Transverse colon (tissue), 4 donors: ENCODE data around the gene PGPEP1. TPM values are rescaled to one million over a fixed set of nuclear protein-coding genes. Genes with fewer than 3 reads are reported as not detected.

Experiments used
- small RNA-seq, 4 donors: library from RNA; depleted of rRNA; stranded (forward); fragments of <200 nt; gene quantifications; one replicate each; pipeline ENCODE3, GENCODE V24; 2016
- total RNA-seq, 4 donors: library from RNA; depleted of rRNA; stranded (reverse); fragments of >200 nt; gene quantifications; one replicate each; pipeline ENCODE4 v1.1.0, GENCODE V29; 2016

The PGPEP1 gene
- total RNA-seq, 4 donors from 2014 or later, result 59.7 to 110 (median 73.0) TPM

Small RNA genes within 50 kb of the gene (small RNA-seq; reads per million reads assigned to genes)
- 0 reads per million in 4 donors for gene MIR3189
- 0 reads per million in 4 donors for gene RN7SL513P

Other genes with a start within 250 kb of the PGPEP1 start
- gene MAST3, start 242.8 kb upstream of the PGPEP1 start, total RNA-seq, result 10 to 100 TPM; 27.2 to 53.5 (median 32.7) TPM
- gene PIK3R2, start 187.4 kb upstream of the PGPEP1 start, total RNA-seq, result 100 to 1,000 TPM in 1 of 4 donors, 10 to 100 TPM in 3; 30.5 to 135 (median 31.2) TPM
- 10 to 100 TPM in 3 of 4 donors, 1 to 10 TPM in 1; 10.0 to 50.8 (median 32.8) TPM for gene IFI30, start 166.8 kb upstream of the PGPEP1 start, total RNA-seq
- gene MPV17L2, start 147.4 kb upstream of the PGPEP1 start, total RNA-seq, result 10 to 100 TPM in 3 of 4 donors, 1 to 10 TPM in 1; 1.6 to 22.3 (median 12.6) TPM
- 1 to 10 TPM in 3 of 4 donors, not detected in 1; 2.2 to 8.6 (median 3.8) TPM for gene RAB3A, start 136.6 kb upstream of the PGPEP1 start, total RNA-seq
- 10 to 100 TPM in 2 of 4 donors, 1 to 10 TPM in 2; 3.0 to 18.3 (median 7.7) TPM for gene PDE4C, start 114.2 kb upstream of the PGPEP1 start, total RNA-seq
- 10 to 100 TPM in 3 of 4 donors, 1 to 10 TPM in 1; 4.8 to 49.7 (median 17.5) TPM for gene IQCN, start 66.1 kb upstream of the PGPEP1 start, total RNA-seq
- gene JUND, start 59.0 kb upstream of the PGPEP1 start, total RNA-seq, result 1,000 to 10,000 TPM in 3 of 4 donors, 100 to 1,000 TPM in 1; 714 to 2,423 (median 1,288) TPM
- gene LSM4, start 17.5 kb upstream of the PGPEP1 start, total RNA-seq, result 100 to 1,000 TPM in 3 of 4 donors, 10 to 100 TPM in 1; 94.3 to 218 (median 175) TPM
- 10 to 100 TPM; 36.3 to 77.0 (median 58.9) TPM for gene GDF15, start 45.6 kb downstream of the PGPEP1 start, total RNA-seq
- gene LRRC25, start 57.0 kb downstream of the PGPEP1 start, total RNA-seq, result 1 to 10 TPM in 3 of 4 donors, not detected in 1; 3.3 to 4.9 (median 4.1) TPM
- gene SSBP4, start 78.8 kb downstream of the PGPEP1 start, total RNA-seq, result 10 to 100 TPM in 3 of 4 donors, 1 to 10 TPM in 1; 9.4 to 40.4 (median 32.2) TPM
- 10 to 100 TPM in 2 of 4 donors, 1 to 10 TPM in 2; 3.0 to 15.1 (median 8.8) TPM for gene ISYNA1, start 97.5 kb downstream of the PGPEP1 start, total RNA-seq
- gene ELL, start 181.5 kb downstream of the PGPEP1 start, total RNA-seq, result 10 to 100 TPM; 16.2 to 72.2 (median 18.0) TPM
- gene FKBP8, start 203.0 kb downstream of the PGPEP1 start, total RNA-seq, result 100 to 1,000 TPM; 267 to 318 (median 275) TPM
- 100 to 1,000 TPM in 2 of 4 donors, 10 to 100 TPM in 2; 62.1 to 195 (median 98.0) TPM for gene KXD1, start 217.3 kb downstream of the PGPEP1 start, total RNA-seq
- 100 to 1,000 TPM; 421 to 735 (median 566) TPM for gene UBA52, start 231.3 kb downstream of the PGPEP1 start, total RNA-seq
- gene REX1BD, start 248.2 kb downstream of the PGPEP1 start, total RNA-seq, result 100 to 1,000 TPM in 2 of 4 donors, 10 to 100 TPM in 2; 75.1 to 171 (median 121) TPM